Sigmoid colon (tissue), 7 donors: ENCODE data around the gene KLHL4. TPM values are rescaled to one million over a fixed set of nuclear protein-coding genes. Genes with fewer than 3 reads are reported as not detected.

ENCODE experiments used
- DNase-seq: peaks from one replicate; pipeline ENCODE4 v3.0.0-alpha.2; 2019
- H3K27ac ChIP-seq, 4 donors: fragments of 200-600 bp; sonication (generic); one replicate each; pipeline ENCODE4 v1.5.1; 2016 to 2019; ENCODE audit warnings: mild to moderate bottlenecking in 1 of 4
- H3K27me3 ChIP-seq, 3 donors: fragments of 200-600 bp; sonication (generic); one replicate each; pipeline ENCODE4 v1.5.1; 2019; ENCODE audit warnings: mild to moderate bottlenecking in 1 of 3
- H3K36me3 ChIP-seq, 4 donors: fragments of 200-600 bp; sonication (generic); one replicate each; pipeline ENCODE4 v1.5.1; 2016 to 2019
- H3K4me1 ChIP-seq, 4 donors: fragments of 200-600 bp; sonication (generic); one replicate each; pipeline ENCODE4 v1.5.1; 2017 to 2019
- H3K4me3 ChIP-seq, 4 donors: fragments of 200-600 bp; sonication (generic); one replicate each; pipeline ENCODE4 v1.5.1; 2017 to 2019; ENCODE audit warnings: mild to moderate bottlenecking in 2 of 4, moderate library complexity in 1 of 4
- H3K9me3 ChIP-seq, 4 donors: fragments of 200-600 bp in 3 of 4; sonication (generic) in 3 of 4; one replicate each; pipeline versions ENCODE4 v1.5.1 to v1.6.1; 2013 to 2019
- EP300 ChIP-seq, 4 donors: sonication (generic); formaldehyde crosslinking; IDR thresholded peaks; one replicate each; pipeline ENCODE4 v1.6.1; 2017; ENCODE audit warnings: antibody characterized with exemption in 4 of 4
- POLR2A ChIP-seq, 2 donors: fragments of 450-650 bp; IDR thresholded peaks; one replicate each; pipeline ENCODE4 v1.6.1; 2016; ENCODE audit warnings: antibody characterized with exemption in 2 of 2, mild to moderate bottlenecking in 2 of 2, moderate library complexity in 2 of 2
- POLR2AphosphoS5 ChIP-seq, 4 donors: sonication (generic); formaldehyde crosslinking; IDR thresholded peaks; one replicate each; pipeline ENCODE4 v1.6.1; 2017; ENCODE audit warnings: antibody characterized with exemption in 4 of 4
- WGBS, 2 donors: extraction: QIAGEN DNeasy Blood & Tissue Kit; methylation state at CpG; one replicate each; pipeline ENCODE4 v1.1.7; 2013; 5-methylcytosine and 5-hydroxymethylcytosine counted together
- intact Hi-C: fragments of 100-400 bp; cut with DNase I; formaldehyde crosslinking; loops from one replicate; pipeline ENCODE4 v1.15.1; 2023
- polyA plus RNA-seq, 3 donors: library from polyadenylated mRNA; stranded (reverse); fragments of 200-250 nt; gene quantifications; one replicate each; pipeline ENCODE4 v1.2.3, GENCODE V29; 2013
- total RNA-seq, 4 donors: library from RNA; depleted of rRNA; stranded (reverse); fragments of >200 nt; gene quantifications; one replicate each; pipeline ENCODE4 v1.1.0, GENCODE V29; 2016
- TF ChIP-seq, protein P1 (sequence below), 4 experiments: fragments of 450-650 bp in 3 of 4; fragments of 200-600 bp in 1 of 4; IDR thresholded peaks; one replicate each; pipeline ENCODE4 v1.5.1; 2016 to 2019; ENCODE audit warnings: antibody characterized with exemption in 4 of 4, mild to moderate bottlenecking in 3 of 4, moderate library complexity in 2 of 4
- donor health status: healthy with polysubstance abuse.
- donor health status: Bipolar disorder and iron deficiency.
- donor health status: healthy.

Gene KLHL4
- total and polyA plus RNA-seq, 7 donors, result 0.15 to 2.2 (median 0.71) TPM; not detected in 1

DNA sequence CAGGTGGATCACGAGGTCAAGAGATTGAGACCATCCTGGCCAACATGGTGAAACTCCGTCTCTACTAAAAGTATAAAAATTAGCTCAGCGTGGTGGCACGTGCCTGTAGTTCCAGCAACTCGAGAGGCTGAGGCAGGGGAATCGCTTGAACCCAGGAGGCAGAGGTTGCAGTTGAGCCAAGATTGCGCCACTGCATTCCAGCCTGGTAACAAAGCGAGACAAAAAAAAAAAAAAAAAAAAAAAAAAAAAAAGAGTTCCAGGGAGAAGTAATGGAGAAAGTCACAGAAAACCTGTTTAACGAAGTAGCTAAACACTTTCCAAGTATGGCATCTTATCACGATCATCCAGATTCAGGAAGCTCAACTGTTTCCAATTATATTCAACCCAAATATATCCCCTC, 10.9 kb downstream of the KLHL4 start:
- intact Hi-C loops, result no loop called here
- 82 to 86% methylated on average over 10 of the region's 10 CpGs for WGBS, 2 donors
- TF ChIP-seq EP300 (IDR thresholded peaks at IDR 0.05) (no peak), POLR2AphosphoS5 (IDR thresholded peaks at IDR 0.05) (no peak), POLR2A (IDR thresholded peaks at IDR 0.05) (no peak)
- TF ChIP-seq, protein P1, sequence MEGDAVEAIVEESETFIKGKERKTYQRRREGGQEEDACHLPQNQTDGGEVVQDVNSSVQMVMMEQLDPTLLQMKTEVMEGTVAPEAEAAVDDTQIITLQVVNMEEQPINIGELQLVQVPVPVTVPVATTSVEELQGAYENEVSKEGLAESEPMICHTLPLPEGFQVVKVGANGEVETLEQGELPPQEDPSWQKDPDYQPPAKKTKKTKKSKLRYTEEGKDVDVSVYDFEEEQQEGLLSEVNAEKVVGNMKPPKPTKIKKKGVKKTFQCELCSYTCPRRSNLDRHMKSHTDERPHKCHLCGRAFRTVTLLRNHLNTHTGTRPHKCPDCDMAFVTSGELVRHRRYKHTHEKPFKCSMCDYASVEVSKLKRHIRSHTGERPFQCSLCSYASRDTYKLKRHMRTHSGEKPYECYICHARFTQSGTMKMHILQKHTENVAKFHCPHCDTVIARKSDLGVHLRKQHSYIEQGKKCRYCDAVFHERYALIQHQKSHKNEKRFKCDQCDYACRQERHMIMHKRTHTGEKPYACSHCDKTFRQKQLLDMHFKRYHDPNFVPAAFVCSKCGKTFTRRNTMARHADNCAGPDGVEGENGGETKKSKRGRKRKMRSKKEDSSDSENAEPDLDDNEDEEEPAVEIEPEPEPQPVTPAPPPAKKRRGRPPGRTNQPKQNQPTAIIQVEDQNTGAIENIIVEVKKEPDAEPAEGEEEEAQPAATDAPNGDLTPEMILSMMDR (IDR thresholded peaks at IDR 0.05), result no peak

DNA sequence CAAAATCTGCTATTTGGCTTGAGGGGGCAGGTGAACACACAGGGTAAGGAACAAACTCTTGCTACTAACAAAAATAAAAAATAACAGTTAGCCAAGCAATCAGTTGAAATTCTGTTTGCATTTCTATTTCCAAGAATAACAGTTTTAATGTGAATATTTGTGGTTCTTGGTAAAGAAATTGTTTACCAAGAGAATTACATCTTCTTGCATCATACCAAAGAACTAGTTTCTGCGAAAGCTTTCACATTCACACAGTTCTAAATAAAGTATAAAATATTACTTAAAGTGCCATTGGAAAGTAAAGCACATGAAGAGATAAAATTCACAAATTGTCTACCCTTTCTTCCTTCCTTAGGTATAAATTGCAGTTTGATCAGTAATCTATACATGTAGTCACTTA, 54.4 kb downstream of the KLHL4 start:
- Histone ChIP-seq H3K4me1 (no peaks in the 10 kb centered on the region), H3K36me3 (no peaks in the 10 kb centered on the region), H3K9me3 (no peaks in the 10 kb centered on the region), H3K27me3 (no peaks in the 10 kb centered on the region), H3K4me3 (no peak overlapping the region), H3K27ac (no peak overlapping the region)
- intact Hi-C loops, result no loop called here
- 82 to 86% methylated on average over 1 of the region's 1 CpG for WGBS, 2 donors
- DNase-seq, result no peak
- TF ChIP-seq EP300 (IDR thresholded peaks at IDR 0.05), result no peak
- no peak for TF ChIP-seq POLR2A (IDR thresholded peaks at IDR 0.05)
- TF ChIP-seq, protein P1 (IDR thresholded peaks at IDR 0.05), result no peak
- TF ChIP-seq POLR2AphosphoS5 (IDR thresholded peaks at IDR 0.05), result no peak

More for the DNA sequence above, 10.9 kb downstream of the KLHL4 start:
- no peaks in the 10 kb centered on the region for H3K27me3 ChIP-seq
- no peaks in the 10 kb centered on the region for H3K9me3 ChIP-seq
- H3K4me1 ChIP-seq, result no peaks in the 10 kb centered on the region
- no peak overlapping the region for H3K27ac ChIP-seq
- no peak overlapping the region for H3K4me3 ChIP-seq
- H3K36me3 ChIP-seq, result no peaks in the 10 kb centered on the region
- DNase-seq, result no peak

DNA sequence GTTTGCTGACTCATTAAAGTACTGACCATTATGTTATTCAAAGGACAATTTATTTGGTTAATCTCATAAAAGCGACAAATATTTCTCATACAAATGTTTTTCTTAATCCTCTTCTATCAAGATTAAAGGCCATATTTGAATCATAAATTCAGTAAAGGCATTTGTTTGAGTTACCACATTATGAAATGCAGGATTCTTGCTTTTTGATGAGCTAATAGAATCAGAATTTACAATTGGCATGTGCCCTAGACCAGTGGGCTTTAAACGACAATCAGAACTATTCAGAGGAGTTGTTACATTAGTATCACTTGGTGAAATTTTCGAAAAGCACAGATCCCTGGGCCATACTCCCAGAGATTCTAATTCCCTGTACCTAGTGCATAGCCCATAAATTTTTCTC, 55.3 kb downstream of the KLHL4 start:
- Histone ChIP-seq H3K4me3 (no peak overlapping the region), H3K27ac (no peak overlapping the region), H3K27me3 (no peaks in the 10 kb centered on the region), H3K36me3 (no peaks in the 10 kb centered on the region), H3K4me1 (no peaks in the 10 kb centered on the region), H3K9me3 (no peaks in the 10 kb centered on the region)
- TF ChIP-seq, protein P1 (IDR thresholded peaks at IDR 0.05), result no peak
- no peak for TF ChIP-seq POLR2A (IDR thresholded peaks at IDR 0.05)
- TF ChIP-seq EP300 (IDR thresholded peaks at IDR 0.05), result no peak
- no peak for TF ChIP-seq POLR2AphosphoS5 (IDR thresholded peaks at IDR 0.05)
- intact Hi-C loops, result no loop called here
- WGBS, 2 donors, result 71 to 75% methylated on average over 3 of the region's 3 CpGs
- no peak for DNase-seq

DNA sequence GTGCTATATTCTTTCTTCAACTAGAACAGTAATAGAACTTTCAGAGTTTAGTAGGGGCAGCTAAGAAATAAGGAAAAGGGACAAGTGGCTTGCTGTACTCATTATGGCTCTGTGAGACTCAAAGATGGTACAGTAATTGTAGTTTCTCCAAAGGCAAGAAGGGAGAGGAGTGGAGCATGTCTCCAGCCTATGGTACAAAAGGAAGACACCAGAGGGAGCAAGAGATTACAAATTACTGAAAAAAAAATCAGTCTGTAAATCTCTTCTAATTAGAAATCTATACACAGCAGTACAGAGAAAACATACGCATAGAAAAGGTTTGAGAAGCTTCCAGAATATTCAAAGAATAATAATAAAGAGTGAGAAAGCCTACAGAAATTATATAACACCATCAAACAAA, 61.4 kb downstream of the KLHL4 start:
- no peak for TF ChIP-seq POLR2A (IDR thresholded peaks at IDR 0.05)
- no peak for TF ChIP-seq EP300 (IDR thresholded peaks at IDR 0.05)
- TF ChIP-seq, protein P1 (IDR thresholded peaks at IDR 0.05), result no peak
- Histone ChIP-seq H3K9me3 (no peaks in the 10 kb centered on the region), H3K4me3 (no peak overlapping the region), H3K36me3 (no peaks in the 10 kb centered on the region), H3K4me1 (no peaks in the 10 kb centered on the region), H3K27me3 (no peaks in the 10 kb centered on the region), H3K27ac (no peak overlapping the region)
- intact Hi-C loops, result no loop called here
- no peak for DNase-seq
- 86 to 87% methylated on average over 1 of the region's 1 CpG for WGBS, 2 donors

DNA sequence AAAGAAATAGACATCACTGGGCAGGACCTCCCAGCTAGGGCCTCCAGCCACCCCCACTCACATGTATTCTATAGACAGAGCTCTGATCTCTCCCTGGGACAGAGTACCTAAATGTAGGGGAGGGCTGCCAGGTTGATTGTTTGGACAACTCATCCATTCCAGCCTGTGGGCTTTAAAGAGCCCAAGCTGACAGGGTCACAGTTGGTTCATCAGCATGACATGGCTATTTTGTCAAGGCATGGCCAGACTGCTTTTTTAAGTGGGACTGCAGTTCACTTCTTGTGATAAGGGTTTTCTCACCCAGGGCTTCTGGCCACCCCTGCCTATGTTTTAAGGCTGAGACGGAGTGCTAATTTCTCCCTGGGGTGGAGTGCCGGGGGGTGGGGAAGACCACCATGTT, 63.3 kb downstream of the KLHL4 start:
- intact Hi-C loops, result no loop called here
- no peaks in the 10 kb centered on the region for H3K9me3 ChIP-seq
- no peaks in the 10 kb centered on the region for H3K36me3 ChIP-seq
- no peaks in the 10 kb centered on the region for H3K27me3 ChIP-seq
- no peaks in the 10 kb centered on the region for H3K4me1 ChIP-seq
- 95 to 96% methylated on average over 2 of the region's 2 CpGs for WGBS, 2 donors
- no peak overlapping the region for H3K4me3 ChIP-seq
- no peak overlapping the region for H3K27ac ChIP-seq
- DNase-seq, result no peak
- TF ChIP-seq EP300 (IDR thresholded peaks at IDR 0.05) (no peak), POLR2AphosphoS5 (IDR thresholded peaks at IDR 0.05) (no peak)
- TF ChIP-seq, protein P1 (IDR thresholded peaks at IDR 0.05), result no peak
